Measurements from ENCODE around the gene NTF4. TPM values are rescaled to one million over a fixed set of nuclear protein-coding genes. Genes with fewer than 3 reads are reported as not detected.

NTF4 gene
- total and polyA plus RNA-seq, 2 of the 4 experiments (the other 2 are of a cell fraction), result 0.09 to 0.18 TPM

DNA sequence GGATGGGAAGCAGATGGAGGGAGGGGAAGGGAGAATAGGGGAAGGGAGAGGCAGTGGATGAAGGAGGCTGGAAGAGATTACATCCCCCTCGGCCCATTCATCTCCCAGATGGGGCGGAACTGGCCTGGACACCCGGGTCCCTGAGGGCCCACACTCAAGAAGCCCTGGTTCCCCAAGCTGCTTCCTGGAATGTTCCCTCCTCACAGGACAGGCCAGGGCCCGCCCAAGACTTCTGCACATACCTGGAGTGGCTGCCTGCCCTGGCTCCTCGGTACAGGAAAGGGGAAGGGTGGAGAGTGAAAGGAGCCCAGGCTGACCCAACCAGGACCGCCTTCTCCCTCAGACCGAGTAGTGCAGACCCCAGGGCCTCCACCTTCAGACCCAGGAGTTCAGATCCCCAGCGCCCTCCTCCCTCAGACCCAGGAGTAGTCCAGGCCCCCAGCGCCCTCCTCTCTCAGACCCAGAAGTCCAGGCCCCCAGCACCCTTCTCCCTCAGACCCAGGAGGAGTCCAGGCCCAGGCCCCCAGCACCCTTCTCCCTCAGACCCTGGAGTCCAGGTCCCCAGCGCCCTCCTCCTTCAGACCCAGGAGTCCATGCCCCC, 489 bp downstream of the NTF4 start:
- H4K20me1 ChIP-seq (ENCODE audit: insufficient read depth, low read length), result no peaks in the 10 kb centered on the region

More for the DNA sequence above, 489 bp downstream of the NTF4 start:
- no peak overlapping the region for H4K8ac ChIP-seq (ENCODE audit: low read depth in 2 of 2, low read length in 2 of 2)
- no peak for DNase-seq
- no peak overlapping the region; the same call in 1 of the 2 replicates for H3K14ac ChIP-seq (replicated peaks; ENCODE audit: low read depth, low read length)
- in situ Hi-C loops (cut with MboI; ENCODE audit: low sequenced_read_pairs), result no loop called here
- no peak overlapping the region for H4K5ac ChIP-seq (ENCODE audit: low read depth, low read length)
- no peak overlapping the region for H3K4ac ChIP-seq (ENCODE audit: low read depth, low read length)
- no peak overlapping the region for H3K27ac ChIP-seq (ENCODE audit: insufficient read depth, low read length)
- intact Hi-C loops (cut with micrococcal nuclease), result no loop called here
- H3K56ac ChIP-seq (ENCODE audit: extremely low read depth, insufficient read depth, low read length), result no peak overlapping the region
- no peak overlapping the region for H3K9ac ChIP-seq (ENCODE audit: low read depth, low read length)
- POLR2A ChIA-PET (ENCODE audit: unreplicated experiment), result no interaction called here
- H2BK5ac ChIP-seq (ENCODE audit: low read depth, low read length, poor library complexity, severe bottlenecking), result no peak overlapping the region
- peaks cover 2% of the 10 kb centered on the region; the same call in 1 of the 2 replicates for H3K9me3 ChIP-seq (ENCODE audit: control insufficient read depth, insufficient read depth, low read length)
- no peak overlapping the region for H2BK20ac ChIP-seq (ENCODE audit: low read depth, low read length)
- no peaks in the 10 kb centered on the region for H3K36me3 ChIP-seq (ENCODE audit: control insufficient read depth, insufficient read depth, low read length)
- CTCF ChIA-PET, result interaction anchor here (1.3 kb wide), 1 partner anchor 10 kb away, joined by 3 read pairs; no protein-coding TSS in a partner anchor
- H3K79me1 ChIP-seq (ENCODE audit: low read depth in 1 of 2, low read length in 2 of 2), result no peaks in the 10 kb centered on the region; a peak in 1 of 4 replicates
- 53% methylated on average over 2 of the region's 10 CpGs; no CpG with 5 or more reads in 1 of the 2 experiments for WGBS, 2 experiments (ENCODE audit: extremely low coverage in 2 of 2, insufficient read length in 1 of 2)
- H3K4me2 ChIP-seq (ENCODE audit: low read depth, low read length), result peak overlapping the region; percentile 14
- H2BK15ac ChIP-seq (ENCODE audit: low read depth, low read length), result no peak overlapping the region
- TF ChIP-seq NFE2L2 (IDR thresholded peaks at IDR 0.05; ENCODE audit: low read depth, low read length) (no peak), CEBPB (IDR thresholded peaks at IDR 0.05; ENCODE audit: low read depth, low read length) (no peak), CHD1 (IDR thresholded peaks at IDR 0.05; ENCODE audit: low read depth, low read length) (no peak), FOS (IDR thresholded peaks at IDR 0.05; ENCODE audit: low read depth, low read length) (no peak)
- no peaks in the 10 kb centered on the region for H3K9me1 ChIP-seq (ENCODE audit: insufficient read depth, low read length)
- H2AFZ ChIP-seq (replicated peaks; ENCODE audit: low read length, poor library complexity), result no peak overlapping the region
- no peak overlapping the region for H3K18ac ChIP-seq (ENCODE audit: low read depth, low read length)
- BruUV-seq (replicated peaks), result no TSS peak
- peaks cover 2% of the 10 kb centered on the region; the same call in 1 of the 2 replicates for H3K4me1 ChIP-seq (ENCODE audit: control insufficient read depth, insufficient read depth, low read length)
- no peak overlapping the region for H2AK5ac ChIP-seq (ENCODE audit: low read depth, low read length)
- no peak overlapping the region for H2AK9ac ChIP-seq (replicated peaks; ENCODE audit: low read depth, low read length, poor library complexity)
- dilution Hi-C loops (cut with HindIII; ENCODE audit: low sequenced_read_pairs, unreplicated experiment), result no loop called here
- ATAC-seq (ENCODE audit: low read depth), result no peak
- no peak overlapping the region for H4K91ac ChIP-seq (ENCODE audit: insufficient read depth, low read depth, low read length)
- peaks cover 41% of the 10 kb centered on the region for H3K27me3 ChIP-seq (ENCODE audit: control insufficient read depth, insufficient read depth, low read length)
- H2BK120ac ChIP-seq (ENCODE audit: low read depth, low read length), result no peak overlapping the region
- H3K23ac ChIP-seq (ENCODE audit: low read depth, low read length), result no peak overlapping the region
- H3K4me3 ChIP-seq (ENCODE audit: insufficient read depth, low read depth, low read length), result no peak overlapping the region
